Keratinocyte (primary cell): ENCODE data around the gene ZBTB2. TPM values are rescaled to one million over a fixed set of nuclear protein-coding genes. Genes with fewer than 3 reads are reported as not detected.

Source experiments
- DNase-seq: peaks from one replicate; pipeline ENCODE4 v3.0.0-alpha.2; 2011; ENCODE audit warnings: low read depth, missing footprints, low spot score
- FAIRE-seq: peaks from 2 replicates; lab custom pipeline; 2011; peaks lifted over from hg19 to GRCh38; lab: Jason Lieb, UNC
- H2AFZ ChIP-seq: 2 replicates; pipeline ENCODE4 v1.6.0; 2012; ENCODE audit warnings: low read length, control low read depth, inconsistent platforms; ENCODE audit not compliant: control insufficient read depth
- H3K27ac ChIP-seq: 2 replicates; pipeline ENCODE4 v1.5.1; 2011; ENCODE audit warnings: low read length; ENCODE audit not compliant: control insufficient read depth, insufficient read depth
- H3K27me3 ChIP-seq: 3 replicates; pipeline ENCODE4 v1.6.0; 2011; ENCODE audit warnings: low read length; ENCODE audit not compliant: control insufficient read depth, insufficient read depth; ENCODE audit errors: extremely low read depth
- H3K36me3 ChIP-seq, 2 experiments: 2 replicates in 1 of 2; 3 replicates in 1 of 2; pipeline ENCODE4 v1.5.1; 2011; ENCODE audit warnings: low read length in 2 of 2, mild to moderate bottlenecking in 1 of 2; ENCODE audit not compliant: control insufficient read depth in 2 of 2, insufficient read depth in 2 of 2; ENCODE audit errors: extremely low read depth in 1 of 2
- H3K4me1 ChIP-seq: 3 replicates; pipeline ENCODE4 v1.5.1; 2011; ENCODE audit warnings: low read length; ENCODE audit not compliant: control insufficient read depth, insufficient read depth; ENCODE audit errors: extremely low read depth
- H3K4me2 ChIP-seq: 3 replicates; pipeline ENCODE4 v1.6.0; 2011; ENCODE audit warnings: low read depth, low read length; ENCODE audit not compliant: control insufficient read depth, insufficient read depth; ENCODE audit errors: extremely low read depth
- H3K4me3 ChIP-seq, 3 experiments: fragments of 200-600 bp in 1 of 3; sonication (generic) in 1 of 3; 2 replicates in 2 of 3; 3 replicates in 1 of 3; pipeline ENCODE4 v1.5.1; 2011 to 2016; ENCODE audit warnings: low read length in 3 of 3, mild to moderate bottlenecking in 3 of 3, control low read depth in 2 of 3, inconsistent platforms in 1 of 3, low read depth in 1 of 3, mixed read lengths in 1 of 3, mixed run types in 1 of 3, moderate library complexity in 1 of 3; ENCODE audit not compliant: control insufficient read depth in 2 of 3, insufficient read depth in 2 of 3; ENCODE audit errors: extremely low read depth in 1 of 3
- H3K79me2 ChIP-seq: 2 replicates; pipeline ENCODE4 v1.6.0; 2012; ENCODE audit warnings: low read length; ENCODE audit not compliant: control insufficient read depth, insufficient read depth
- H3K9ac ChIP-seq: 3 replicates; pipeline ENCODE4 v1.6.0; 2011; ENCODE audit warnings: low read length; ENCODE audit not compliant: control insufficient read depth, insufficient read depth; ENCODE audit errors: extremely low read depth
- H3K9me1 ChIP-seq: 3 replicates; pipeline ENCODE4 v1.6.0; 2011; ENCODE audit warnings: low read length; ENCODE audit not compliant: control insufficient read depth, insufficient read depth; ENCODE audit errors: extremely low read depth
- H3K9me3 ChIP-seq: 2 replicates; pipeline ENCODE4 v1.5.1; 2012; ENCODE audit warnings: low read depth, low read length; ENCODE audit not compliant: control insufficient read depth
- H4K20me1 ChIP-seq: 3 replicates; pipeline ENCODE4 v1.6.0; 2011; ENCODE audit warnings: low read length; ENCODE audit not compliant: control insufficient read depth, insufficient read depth; ENCODE audit errors: extremely low read depth
- CTCF ChIP-seq, 3 experiments: IDR thresholded peaks in 1 of 3; conservative IDR thresholded peaks in 1 of 3; optimal IDR thresholded peaks in 1 of 3; 2 replicates in 2 of 3; 3 replicates in 1 of 3; pipeline versions ENCODE3 to v1.5.1; 2011; ENCODE audit warnings: low read length in 3 of 3, mild to moderate bottlenecking in 3 of 3, moderate library complexity in 2 of 3, control low read depth in 1 of 3, inconsistent platforms in 1 of 3; ENCODE audit not compliant: insufficient read depth in 2 of 3; ENCODE audit errors: extremely low read depth in 1 of 3
- EZH2 ChIP-seq: IDR thresholded peaks from one replicate; pipeline ENCODE4 v1.6.1; 2012; ENCODE audit warnings: inconsistent platforms, mild to moderate bottlenecking, low read length, moderate library complexity
- dilution Hi-C: fragments of 300-500 bp; cut with MboI; formaldehyde crosslinking; loops from one replicate; pipeline ENCODE4 v1.7.0; 2020; ENCODE audit warnings: low sequenced_read_pairs; ENCODE audit not compliant: extremely low pct_ligation_motif_present
- polyA plus RNA-seq, 5 experiments: library from polyadenylated mRNA; depleted of rRNA in 3 of 5; stranded (reverse) in 3 of 5; stranded (forward) in 1 of 5; unstranded in 1 of 5; fragments of >200 nt; gene quantifications; 1 replicate in 1 of 5; 2 replicates in 3 of 5; 3 replicates in 1 of 5; pipeline versions ENCODE4 v1.2.1 to v1.2.3, GENCODE V29; 2011 to 2012; ENCODE audit warnings: missing spikeins in 2 of 5, low read depth in 1 of 5, low replicate concordance in 1 of 5

Gene ZBTB2
- polyA plus RNA-seq, 1 donor (not counting 4 experiments of a cell fraction or from before 2014, with no cell fraction given): 10.9 TPM

GRCh38 chr6:151380848-151381205, 10.5 kb downstream of the ZBTB2 start:
- peak overlapping the region in 1 of 3 experiments; percentile 11 for H3K4me3 ChIP-seq
- H3K9me1 ChIP-seq: no peaks in the 10 kb centered on the region
- peaks cover 2% of the 10 kb centered on the region for H4K20me1 ChIP-seq
- FAIRE-seq (no peak), DNase-seq (no peak)
- dilution Hi-C loops: no loop called here
- no peaks in the 10 kb centered on the region for H3K27me3 ChIP-seq
- peaks cover 0 to 2% of the 10 kb centered on the region in 2 experiments for H3K36me3 ChIP-seq
- H3K4me1 ChIP-seq: peaks cover 11% of the 10 kb centered on the region
- no peak overlapping the region for H3K9ac ChIP-seq
- peak overlapping the region; percentile 79 for H3K4me2 ChIP-seq
- no peaks in the 10 kb centered on the region for H3K9me3 ChIP-seq
- H3K79me2 ChIP-seq: peaks cover 48% of the 10 kb centered on the region
- H2AFZ ChIP-seq: peak overlapping the region; percentile 74
- TF ChIP-seq EZH2 (no peak), CTCF (optimal IDR thresholded peaks at IDR 0.05 in 1 of 3, IDR thresholded peaks at IDR 0.05 in 1 of 3, conservative IDR thresholded peaks at IDR 0.05 in 1 of 3; ENCODE audit: extremely low read depth in 1 of 3, insufficient read depth in 2 of 3, low read length in 3 of 3) (no peak)
- no peak overlapping the region for H3K27ac ChIP-seq

GRCh38 chr6:151379933-151380847, 11.2 kb downstream of the ZBTB2 start:
- TF ChIP-seq EZH2 (no peak), CTCF (optimal IDR thresholded peaks at IDR 0.05 in 1 of 3, IDR thresholded peaks at IDR 0.05 in 1 of 3, conservative IDR thresholded peaks at IDR 0.05 in 1 of 3; ENCODE audit: extremely low read depth in 1 of 3, insufficient read depth in 2 of 3, low read length in 3 of 3) (no peak)
- H2AFZ ChIP-seq: peak overlapping the region; percentile 74
- no peak for FAIRE-seq
- peak overlapping the region; percentile 18 for H3K27ac ChIP-seq
- peaks cover 2% of the 10 kb centered on the region for H4K20me1 ChIP-seq
- DNase-seq: no peak
- H3K27me3 ChIP-seq: no peaks in the 10 kb centered on the region
- peak overlapping the region; percentile 79 for H3K4me2 ChIP-seq
- peaks cover 0 to under 1% of the 10 kb centered on the region in 2 experiments for H3K36me3 ChIP-seq
- H3K9me1 ChIP-seq: no peaks in the 10 kb centered on the region
- H3K4me3 ChIP-seq: peak overlapping the region in 1 of 3 experiments; percentile 11
- peak overlapping the region; percentile 46 for H3K9ac ChIP-seq
- peaks cover 50% of the 10 kb centered on the region for H3K79me2 ChIP-seq
- dilution Hi-C loops: no loop called here
- no peaks in the 10 kb centered on the region for H3K9me3 ChIP-seq
- peaks cover 15% of the 10 kb centered on the region for H3K4me1 ChIP-seq
